ENCODE measurements around the gene XRN1.

The XRN1 gene

GRCh38 chr3:142319094-142319493 lies 128.7 kb downstream of the XRN1 start:
- no peak for TF ChIP-seq SIN3A (IDR thresholded peaks at IDR 0.05; ENCODE audit: borderline replicate concordance, insufficient read depth, low read length)
- no peak for TF ChIP-seq FOXP2 (optimal IDR thresholded peaks at IDR 0.05; ENCODE audit: borderline replicate concordance, extremely low read depth, extremely low read length, insufficient read depth)
- TF ChIP-seq POLR2AphosphoS5 (IDR thresholded peaks at IDR 0.05; ENCODE audit: low read depth, low read length), result no peak
- TF ChIP-seq TAF1 (IDR thresholded peaks at IDR 0.05; ENCODE audit: borderline replicate concordance, insufficient read depth, low read length), result no peak
- TF ChIP-seq REST (IDR thresholded peaks at IDR 0.05; ENCODE audit: insufficient read depth in 1 of 2, low read depth in 2 of 2, low read length in 2 of 2), result no peak

GRCh38 chr3:142318331-142318730 lies 129.5 kb downstream of the XRN1 start:
- TF ChIP-seq SIN3A (IDR thresholded peaks at IDR 0.05; ENCODE audit: borderline replicate concordance, insufficient read depth, low read length) (no peak), TAF1 (IDR thresholded peaks at IDR 0.05; ENCODE audit: borderline replicate concordance, insufficient read depth, low read length) (no peak), POLR2AphosphoS5 (IDR thresholded peaks at IDR 0.05; ENCODE audit: low read depth, low read length) (no peak), FOXP2 (optimal IDR thresholded peaks at IDR 0.05; ENCODE audit: borderline replicate concordance, extremely low read depth, extremely low read length, insufficient read depth) (no peak), REST (IDR thresholded peaks at IDR 0.05; ENCODE audit: insufficient read depth in 1 of 2, low read depth in 2 of 2, low read length in 2 of 2) (no peak)

- TF ChIP-seq REST (IDR thresholded peaks at IDR 0.05; ENCODE audit: insufficient read depth in 1 of 2, low read depth in 2 of 2, low read length in 2 of 2), result no peak
- no peak for TF ChIP-seq TAF1 (IDR thresholded peaks at IDR 0.05; ENCODE audit: borderline replicate concordance, insufficient read depth, low read length)
- no peak for TF ChIP-seq FOXP2 (optimal IDR thresholded peaks at IDR 0.05; ENCODE audit: borderline replicate concordance, extremely low read depth, extremely low read length, insufficient read depth)
- no peak for TF ChIP-seq POLR2AphosphoS5 (IDR thresholded peaks at IDR 0.05; ENCODE audit: low read depth, low read length)
- no peak for TF ChIP-seq SIN3A (IDR thresholded peaks at IDR 0.05; ENCODE audit: borderline replicate concordance, insufficient read depth, low read length)
These were observed 132.8 kb downstream of the XRN1 start for GRCh38 chr3:142315083-142315482.

GRCh38 chr3:142310439-142310838 lies 137.4 kb downstream of the XRN1 start:
- no peak for TF ChIP-seq REST (IDR thresholded peaks at IDR 0.05; ENCODE audit: insufficient read depth in 1 of 2, low read depth in 2 of 2, low read length in 2 of 2)
- TF ChIP-seq TAF1 (IDR thresholded peaks at IDR 0.05; ENCODE audit: borderline replicate concordance, insufficient read depth, low read length), result no peak
- TF ChIP-seq SIN3A (IDR thresholded peaks at IDR 0.05; ENCODE audit: borderline replicate concordance, insufficient read depth, low read length), result no peak
- TF ChIP-seq FOXP2 (optimal IDR thresholded peaks at IDR 0.05; ENCODE audit: borderline replicate concordance, extremely low read depth, extremely low read length, insufficient read depth), result no peak
- TF ChIP-seq POLR2AphosphoS5 (IDR thresholded peaks at IDR 0.05; ENCODE audit: low read depth, low read length), result no peak

GRCh38 chr3:142298626-142299025 lies 149.2 kb downstream of the XRN1 start:
- TF ChIP-seq TAF1 (IDR thresholded peaks at IDR 0.05; ENCODE audit: borderline replicate concordance, insufficient read depth, low read length) (no peak), POLR2AphosphoS5 (IDR thresholded peaks at IDR 0.05; ENCODE audit: low read depth, low read length) (no peak), REST (IDR thresholded peaks at IDR 0.05; ENCODE audit: insufficient read depth in 1 of 2, low read depth in 2 of 2, low read length in 2 of 2) (no peak), SIN3A (IDR thresholded peaks at IDR 0.05; ENCODE audit: borderline replicate concordance, insufficient read depth, low read length) (no peak), FOXP2 (optimal IDR thresholded peaks at IDR 0.05; ENCODE audit: borderline replicate concordance, extremely low read depth, extremely low read length, insufficient read depth) (no peak)
